GM19099 (cell line): ENCODE measurements around the gene TOX2.

Source experiments
- POLR2A ChIP-seq: IDR thresholded peaks from 3 replicates; pipeline ENCODE4 v1.6.1; 2011; ENCODE audit warnings: low read depth; ENCODE audit not compliant: insufficient read length; ENCODE audit errors: extremely low read depth

The TOX2 gene

GRCh38 chr20:44017905-44018258, 103.2 kb downstream of the TOX2 start:
- TF ChIP-seq POLR2A, result no peak

- no peak for TF ChIP-seq POLR2A
These were observed 103.7 kb downstream of the TOX2 start for GRCh38 chr20:44018259-44018941.

GRCh38 chr20:44018942-44019637, 104.4 kb downstream of the TOX2 start:
- no peak for TF ChIP-seq POLR2A

- no peak for TF ChIP-seq POLR2A
These were observed 105.1 kb downstream of the TOX2 start for GRCh38 chr20:44019638-44020335.

- TF ChIP-seq POLR2A, result no peak
These were observed 105.9 kb downstream of the TOX2 start for GRCh38 chr20:44020406-44021148.

DNA sequence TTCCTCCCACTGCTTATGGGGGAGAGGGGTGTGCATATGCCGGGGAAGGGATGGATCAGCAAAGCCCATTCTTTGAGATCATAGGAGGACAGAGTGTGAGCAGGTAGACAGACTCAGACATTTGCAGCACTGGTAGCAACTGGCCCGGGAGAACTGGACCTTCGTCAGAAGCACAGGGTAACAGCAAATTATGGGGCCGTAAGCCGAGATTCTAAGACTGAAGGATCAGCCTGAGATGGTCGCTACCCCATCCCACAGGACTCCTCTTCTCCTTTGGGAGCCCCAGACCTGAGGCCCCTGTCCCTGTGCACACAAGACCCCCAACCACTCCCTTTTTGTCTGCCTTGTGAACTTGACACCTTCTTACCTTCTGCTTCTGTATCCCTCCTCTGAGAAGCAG, 106.5 kb downstream of the TOX2 start:
- no peak for TF ChIP-seq POLR2A

GRCh38 chr20:44021900-44022299, 107.2 kb downstream of the TOX2 start:
- no peak for TF ChIP-seq POLR2A

GRCh38 chr20:44022464-44022863, 107.8 kb downstream of the TOX2 start:
- TF ChIP-seq POLR2A, result no peak

DNA sequence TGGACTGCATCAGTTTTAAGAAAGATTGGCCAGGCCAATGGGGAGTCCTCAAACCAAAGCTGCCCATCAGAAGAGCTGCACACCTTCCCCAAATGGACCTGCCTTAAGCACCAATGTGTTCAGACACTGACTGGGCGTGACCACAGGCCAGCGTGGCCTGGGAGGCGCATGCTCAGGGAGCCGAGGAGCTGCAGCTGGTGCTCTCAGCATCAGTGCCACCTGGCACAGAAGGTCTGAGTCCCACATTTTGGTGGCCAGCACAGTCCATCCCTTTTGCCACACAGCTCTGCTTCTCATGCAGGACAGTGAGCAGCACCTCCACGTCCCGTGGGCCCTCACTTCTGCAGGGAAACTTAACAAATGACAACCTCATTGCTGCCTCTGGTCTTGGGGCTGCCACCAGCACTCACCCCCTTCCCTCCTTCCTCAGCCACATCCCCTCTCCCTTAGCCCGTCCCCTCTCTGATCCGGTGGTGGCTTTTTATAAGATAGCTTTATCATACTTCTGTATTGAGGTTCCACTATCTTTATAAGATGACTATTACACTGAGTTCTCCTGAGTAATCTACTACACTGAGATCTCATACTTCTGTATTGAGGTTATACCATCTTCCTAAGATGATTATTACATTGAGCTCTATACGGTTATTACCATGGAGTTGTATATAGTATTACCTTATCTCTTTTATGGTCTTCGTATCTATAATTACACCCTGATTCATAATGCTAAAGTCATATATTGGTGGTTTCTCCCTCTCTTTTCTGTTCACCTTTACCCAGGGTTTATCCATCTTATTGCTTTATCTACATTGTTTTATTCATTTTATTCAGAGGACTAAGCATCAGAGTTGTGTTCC, 109.1 kb downstream of the TOX2 start:
- TF ChIP-seq POLR2A, result no peak

DNA sequence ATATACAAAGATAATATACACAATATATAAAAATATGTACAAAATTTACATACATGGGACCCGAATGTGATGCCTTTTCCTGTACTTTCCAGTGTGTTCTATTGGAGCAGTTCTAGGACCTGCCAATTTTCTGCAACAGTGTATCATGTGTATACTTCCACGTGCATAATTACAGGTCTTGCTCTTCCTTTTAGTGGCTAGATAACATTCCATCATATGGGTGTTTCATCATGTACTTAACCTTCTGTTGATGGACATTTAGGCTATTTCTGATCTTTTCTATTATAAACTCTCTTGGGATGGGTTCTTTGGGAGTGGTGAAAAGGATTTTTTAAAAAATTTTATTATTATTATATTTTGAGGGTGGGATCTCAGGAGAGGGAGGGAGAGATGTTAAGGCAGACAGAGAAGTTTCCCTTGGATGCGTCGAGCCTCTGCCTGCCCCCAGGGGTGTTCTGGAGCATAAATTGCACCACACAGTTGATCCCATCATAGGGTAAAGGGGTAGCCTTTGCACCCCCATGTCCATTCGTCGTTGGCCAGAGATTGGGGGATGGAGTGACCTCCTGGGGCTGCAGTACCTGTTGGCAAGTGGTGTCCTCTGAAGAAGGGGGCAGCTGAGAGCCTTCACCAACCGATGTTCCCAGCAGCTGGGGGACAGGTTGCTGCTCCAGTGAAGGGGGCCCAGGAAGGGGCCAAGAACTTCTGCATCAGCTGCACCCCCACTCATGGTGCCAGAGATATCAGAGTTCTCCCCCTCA, 110.3 kb downstream of the TOX2 start:
- TF ChIP-seq POLR2A, result no peak

GRCh38 chr20:44025756-44026155, 111.1 kb downstream of the TOX2 start:
- TF ChIP-seq POLR2A, result no peak

GRCh38 chr20:44026647-44027342, 112.1 kb downstream of the TOX2 start:
- no peak for TF ChIP-seq POLR2A

DNA sequence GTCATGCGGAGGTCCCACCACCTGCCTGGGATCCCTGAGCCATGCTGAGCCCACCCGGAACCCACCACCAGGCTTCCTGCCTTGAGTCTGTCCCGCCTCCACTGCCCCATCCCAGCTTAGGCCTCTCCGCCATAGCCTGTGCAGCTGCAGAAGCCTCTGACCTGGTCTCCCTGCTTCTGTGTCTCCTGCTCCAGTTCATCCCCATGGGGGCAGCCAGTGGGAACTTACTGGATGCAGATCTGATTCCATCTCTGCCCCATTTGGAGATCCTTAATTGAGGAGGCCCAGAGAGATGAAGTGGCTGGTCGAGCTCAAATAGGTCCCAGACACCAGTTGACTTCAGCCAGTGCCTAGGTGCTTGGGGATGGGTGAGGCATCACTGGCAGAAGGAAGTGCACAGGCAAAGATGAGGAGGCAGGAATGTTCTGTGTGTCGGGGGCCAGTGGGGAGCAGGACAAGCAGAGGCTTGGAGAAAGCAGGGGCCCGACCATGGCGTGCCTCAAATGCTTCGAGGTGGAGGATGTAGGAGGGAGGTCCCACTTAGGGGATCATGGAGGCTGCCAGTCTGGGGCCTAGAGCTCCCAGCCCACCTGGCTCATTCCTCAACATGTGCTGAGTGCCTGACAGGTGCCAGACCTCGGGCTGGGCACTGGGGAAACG, 112.8 kb downstream of the TOX2 start:
- no peak for TF ChIP-seq POLR2A

- TF ChIP-seq POLR2A, result no peak
These were observed 113.5 kb downstream of the TOX2 start for GRCh38 chr20:44028003-44028730.
